Spleen (tissue), 11 donors: ENCODE results near the gene ABI3. TPM values are rescaled to one million over a fixed set of nuclear protein-coding genes. Genes with fewer than 3 reads are reported as not detected.
"Not testable (repeated sequence)": the region's sequence is repeated elsewhere in the genome, so short reads cannot be mapped to it uniquely, and the experiment has no call there.

Source experiments
- DNase-seq: peaks from one replicate; pipeline ENCODE4 v3.0.0-alpha.2; 2020
- H3K27ac ChIP-seq, 8 donors: fragments of 200-600 bp; sonication (generic) in 7 of 8; 1 replicate in 4 of 8; 2 replicates in 4 of 8; pipeline versions ENCODE4 v1.5.0 to v1.8.0; 2016 to 2021; ENCODE audit warnings: inconsistent platforms in 4 of 8, mild to moderate bottlenecking in 4 of 8, moderate library complexity in 1 of 8
- H3K27me3 ChIP-seq, 7 donors: fragments of 200-600 bp; sonication (generic) in 6 of 7; replicated peaks in 1 of 7; 1 replicate in 4 of 7; 2 replicates in 3 of 7; pipeline versions ENCODE4 v1.5.0 to v1.8.0; 2016 to 2021; ENCODE audit warnings: inconsistent platforms in 3 of 7, mild to moderate bottlenecking in 1 of 7
- H3K36me3 ChIP-seq, 6 donors: fragments of 200-600 bp; sonication (generic) in 5 of 6; 1 replicate in 4 of 6; 2 replicates in 2 of 6; pipeline versions ENCODE4 v1.5.0 to v1.8.0; 2016 to 2021; ENCODE audit warnings: inconsistent platforms in 2 of 6
- H3K4me1 ChIP-seq, 6 donors: fragments of 200-600 bp; sonication (generic) in 5 of 6; 1 replicate in 3 of 6; 2 replicates in 3 of 6; pipeline versions ENCODE4 v1.5.0 to v1.8.0; 2016 to 2021; ENCODE audit warnings: inconsistent platforms in 3 of 6
- H3K4me3 ChIP-seq, 8 donors: fragments of 200-600 bp; sonication (generic) in 7 of 8; 1 replicate in 4 of 8; 2 replicates in 4 of 8; pipeline versions ENCODE4 v1.5.0 to v1.8.0; 2016 to 2021; ENCODE audit warnings: inconsistent platforms in 4 of 8, mild to moderate bottlenecking in 4 of 8, moderate library complexity in 2 of 8
- H3K9me3 ChIP-seq, 8 donors: fragments of 200-600 bp; sonication (generic) in 7 of 8; 1 replicate in 4 of 8; 2 replicates in 4 of 8; pipeline versions ENCODE4 v1.5.0 to v1.8.0; 2016 to 2021; ENCODE audit warnings: inconsistent platforms in 4 of 8
- POLR2A ChIP-seq, 3 donors: fragments of 450-650 bp; IDR thresholded peaks; one replicate each; pipeline ENCODE4 v1.5.1; 2017; ENCODE audit warnings: antibody characterized with exemption in 3 of 3, mild to moderate bottlenecking in 1 of 3
- POLR2AphosphoS5 ChIP-seq, 3 donors: sonication (generic); formaldehyde crosslinking; IDR thresholded peaks; one replicate each; pipeline ENCODE4 v1.5.1; 2017; ENCODE audit warnings: antibody characterized with exemption in 3 of 3
- WGBS, 5 donors: extraction: QIAGEN DNeasy Blood & Tissue Kit in 3 of 5; methylation state at CpG; one replicate each; pipeline versions ENCODE4 v1.1.5 to v1.1.7; 2013 to 2018; 5-methylcytosine and 5-hydroxymethylcytosine counted together
- intact Hi-C: fragments of 100-400 bp; cut with DNase I; formaldehyde crosslinking; loops from one replicate; pipeline ENCODE4 v1.15.0; 2023; ENCODE audit warnings: low total_unique reads
- polyA plus RNA-seq, 3 donors: library from polyadenylated mRNA; stranded (reverse); fragments of 200-250 nt; gene quantifications; one replicate each; pipeline ENCODE4 v1.2.1, GENCODE V29; 2013
- total RNA-seq, 7 donors: library from RNA; depleted of rRNA in 3 of 7; stranded (reverse); fragments of >200 nt in 3 of 7; fragmentation: NEBNext Ultra II Directional in 4 of 7; extraction: Animal tissue kit (Norgen Biotek cat#: 25700) in 4 of 7; gene quantifications; one replicate each; pipeline versions ENCODE4 v1.1.0 to v1.2.1, GENCODE V29; 2016 to 2021
- TF ChIP-seq, protein P1 (sequence below), 11 experiments: fragments of 200-600 bp in 7 of 11; fragments of 450-650 bp in 4 of 11; sonication (generic) in 4 of 11; IDR thresholded peaks in 8 of 11; conservative IDR thresholded peaks in 3 of 11; 1 replicate in 7 of 11; 2 replicates in 4 of 11; pipeline versions ENCODE4 v1.4.0 to v1.8.0; 2016 to 2021; ENCODE audit warnings: antibody characterized with exemption in 11 of 11, inconsistent platforms in 4 of 11, mild to moderate bottlenecking in 1 of 11
- donor health status: healthy with polysubstance abuse.
- donor health status: DM: no; HTN: no; CAD: no; lungs with moderate emphysema.
- donor health status: DM: no; HTN: no; CAD: no.
- donor health status: Bipolar disorder and iron deficiency.
- donor health status: healthy.
- donor health status: DM: no; HTN: no; CAD: no.
- donor health status: DM: yes; HTN: yes; CAD: no.

The ABI3 gene
- total and polyA plus RNA-seq, 10 donors: 51.3 to 121 (median 82.3) TPM

- Histone ChIP-seq H3K27me3 (no peaks in the 10 kb centered on the region), H3K36me3 (no peaks in the 10 kb centered on the region), H3K4me1 (peaks cover 0 to 13% (median 3%) of the 10 kb centered on the region in 6 donors), H3K9me3 (peaks cover 4 to 49% (median 35%) of the 10 kb centered on the region in 8 donors), H3K27ac (no peak overlapping the region), H3K4me3 (no peak overlapping the region)
- no peak for TF ChIP-seq POLR2AphosphoS5 (IDR thresholded peaks at IDR 0.05)
- TF ChIP-seq, protein P1, sequence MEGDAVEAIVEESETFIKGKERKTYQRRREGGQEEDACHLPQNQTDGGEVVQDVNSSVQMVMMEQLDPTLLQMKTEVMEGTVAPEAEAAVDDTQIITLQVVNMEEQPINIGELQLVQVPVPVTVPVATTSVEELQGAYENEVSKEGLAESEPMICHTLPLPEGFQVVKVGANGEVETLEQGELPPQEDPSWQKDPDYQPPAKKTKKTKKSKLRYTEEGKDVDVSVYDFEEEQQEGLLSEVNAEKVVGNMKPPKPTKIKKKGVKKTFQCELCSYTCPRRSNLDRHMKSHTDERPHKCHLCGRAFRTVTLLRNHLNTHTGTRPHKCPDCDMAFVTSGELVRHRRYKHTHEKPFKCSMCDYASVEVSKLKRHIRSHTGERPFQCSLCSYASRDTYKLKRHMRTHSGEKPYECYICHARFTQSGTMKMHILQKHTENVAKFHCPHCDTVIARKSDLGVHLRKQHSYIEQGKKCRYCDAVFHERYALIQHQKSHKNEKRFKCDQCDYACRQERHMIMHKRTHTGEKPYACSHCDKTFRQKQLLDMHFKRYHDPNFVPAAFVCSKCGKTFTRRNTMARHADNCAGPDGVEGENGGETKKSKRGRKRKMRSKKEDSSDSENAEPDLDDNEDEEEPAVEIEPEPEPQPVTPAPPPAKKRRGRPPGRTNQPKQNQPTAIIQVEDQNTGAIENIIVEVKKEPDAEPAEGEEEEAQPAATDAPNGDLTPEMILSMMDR (IDR thresholded peaks at IDR 0.05 in 8 of 11, conservative IDR thresholded peaks at IDR 0.05 in 3 of 11): no peak
- no peak for TF ChIP-seq POLR2A (IDR thresholded peaks at IDR 0.05)
- DNase-seq: no peak
- 73 to 83% (median 79%) methylated on average over 6 of the region's 6 CpGs for WGBS, 5 donors
- intact Hi-C loops: loop anchor here (2.0 kb wide), 1 partner anchor 46 kb away; no protein-coding TSS in a partner anchor
Observed at GRCh38 chr17:49180998-49181635, 29.4 kb upstream of the ABI3 start.

DNA sequence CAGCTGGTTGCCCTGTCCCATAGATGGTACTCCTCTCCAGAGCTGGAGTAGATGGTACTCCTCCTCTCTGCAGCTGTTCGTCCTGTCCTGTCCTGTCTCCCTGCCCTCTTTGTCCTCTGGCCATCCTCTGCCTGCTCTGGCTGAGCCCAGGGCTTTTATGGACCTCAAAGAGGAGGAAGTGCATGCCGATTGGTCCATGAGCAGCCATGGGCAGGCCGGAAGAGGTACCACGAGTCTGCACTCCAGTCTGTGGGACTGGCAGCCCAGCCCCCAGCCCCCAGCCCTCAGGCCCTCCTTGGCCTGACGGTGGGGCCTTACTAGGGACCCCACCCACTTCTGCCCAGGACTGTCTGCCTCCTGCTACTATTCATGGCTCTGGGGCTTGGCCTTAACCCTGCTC is 27.2 kb upstream of the ABI3 start:
- intact Hi-C loops: no loop called here
- 81 to 94% (median 88%) methylated on average over 4 to 5 of the region's 5 CpGs for WGBS, 5 donors
- Histone ChIP-seq H3K36me3 (no peaks in the 10 kb centered on the region), H3K4me3 (no peak overlapping the region), H3K9me3 (peaks cover 0 to 30% (median 15%) of the 10 kb centered on the region in 8 donors), H3K27me3 (no peaks in the 10 kb centered on the region), H3K27ac (no peak overlapping the region), H3K4me1 (peaks cover 0 to 13% (median 3%) of the 10 kb centered on the region in 6 donors)
- TF ChIP-seq, protein P1 (IDR thresholded peaks at IDR 0.05 in 8 of 11, conservative IDR thresholded peaks at IDR 0.05 in 3 of 11): no peak
- TF ChIP-seq POLR2A (IDR thresholded peaks at IDR 0.05) (no peak), POLR2AphosphoS5 (IDR thresholded peaks at IDR 0.05) (no peak)
- DNase-seq: no peak

DNA sequence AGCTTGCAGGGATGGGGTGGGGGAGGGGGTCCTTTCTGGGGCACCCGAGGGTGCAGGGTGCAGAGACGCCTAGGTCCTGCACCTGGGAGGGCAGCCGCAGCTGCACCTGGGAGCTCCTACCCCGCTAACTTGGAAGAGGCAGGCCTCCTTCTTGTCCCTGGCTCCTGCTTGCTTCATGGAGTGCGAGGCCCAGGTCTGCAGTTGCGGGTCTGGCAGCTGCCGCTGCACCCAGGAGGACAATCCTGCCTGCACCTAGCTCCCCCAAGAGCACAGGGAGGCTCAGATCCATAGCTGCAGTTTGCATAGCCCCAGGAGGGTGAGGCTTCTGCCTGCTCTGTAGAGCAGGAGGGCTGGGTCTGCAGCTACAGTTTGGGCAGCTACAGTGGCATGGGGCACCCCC is 26.7 kb upstream of the ABI3 start:
- peaks cover 0 to 26% (median 14%) of the 10 kb centered on the region in 8 donors for H3K9me3 ChIP-seq
- H3K36me3 ChIP-seq: no peaks in the 10 kb centered on the region
- no peak for DNase-seq
- no peak overlapping the region for H3K27ac ChIP-seq
- peaks cover 0 to 13% (median 3%) of the 10 kb centered on the region in 6 donors for H3K4me1 ChIP-seq
- intact Hi-C loops: no loop called here
- H3K27me3 ChIP-seq: no peaks in the 10 kb centered on the region
- H3K4me3 ChIP-seq: no peak overlapping the region
- WGBS, 5 donors: 85 to 93% (median 88%) methylated on average over 7 of the region's 7 CpGs; no CpG with 5 or more reads in 1 of the 5 donors
- TF ChIP-seq POLR2A (IDR thresholded peaks at IDR 0.05): no peak
- TF ChIP-seq, protein P1 (IDR thresholded peaks at IDR 0.05 in 8 of 11, conservative IDR thresholded peaks at IDR 0.05 in 3 of 11): no peak
- TF ChIP-seq POLR2AphosphoS5 (IDR thresholded peaks at IDR 0.05): no peak

- H3K36me3 ChIP-seq, intact Hi-C loops, H3K27me3 ChIP-seq, H3K4me3 ChIP-seq, DNase-seq, H3K27ac ChIP-seq: not testable (repeated sequence)
- Histone ChIP-seq H3K9me3 (peaks cover 0 to 26% (median 14%) of the 10 kb centered on the region in 8 donors), H3K4me1 (peaks cover 0 to 13% (median 3%) of the 10 kb centered on the region in 6 donors)
Observed at GRCh38 chr17:49184522-49184921, 26.0 kb upstream of the ABI3 start.

DNA sequence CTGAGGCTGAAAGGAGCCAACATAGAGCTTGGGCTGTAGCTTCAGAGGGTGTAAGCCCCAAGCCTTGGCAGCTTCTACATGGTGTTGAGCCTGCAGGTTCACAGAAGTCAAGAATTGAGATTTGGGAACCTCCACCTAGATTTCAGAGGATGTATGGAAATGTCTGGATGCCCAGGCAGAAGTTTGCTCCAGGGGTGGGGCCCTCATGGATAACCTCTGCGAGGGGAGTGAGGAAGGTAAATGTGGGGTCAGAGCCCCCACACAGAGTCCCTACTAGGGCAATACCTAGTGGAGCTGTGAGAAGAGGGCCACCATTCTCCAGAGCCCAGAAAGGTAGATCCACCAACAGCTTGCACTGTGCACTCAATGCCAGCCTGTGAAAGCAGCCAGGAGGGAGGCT is 25.1 kb upstream of the ABI3 start:
- WGBS, 5 donors: 90 to 100% (median 100%) methylated on average over 1 of the region's 1 CpG
- H3K4me3 ChIP-seq, H3K36me3 ChIP-seq, H3K27ac ChIP-seq, intact Hi-C loops, H3K27me3 ChIP-seq, DNase-seq: not testable (repeated sequence)
- H3K9me3 ChIP-seq: peaks cover 0 to 26% (median 14%) of the 10 kb centered on the region in 8 donors
- peaks cover 0 to 10% (median 1%) of the 10 kb centered on the region in 6 donors for H3K4me1 ChIP-seq
